Activated CD4-positive, CD25-positive, alpha-beta regulatory T cell treated with anti-CD3 and anti-CD28 coated beads, Interleukin-2, amount 50 U/mL, for 24 hours (primary cell): Measurements from ENCODE around the gene TSC22D1.

Experiments used
- ATAC-seq, 2 donors: fragments of 150-1000 bp; cut with Tn5 transposase; one replicate each; pipeline ENCODE4 v1.10.0; 2021; ENCODE audit warnings: mild to moderate bottlenecking in 1 of 2, moderate library complexity in 1 of 2

TSC22D1 gene

GRCh38 chr13:44449999-44450821, 125.9 kb downstream of the TSC22D1 start:
- no peak for ATAC-seq

- no peak for ATAC-seq
Observed at GRCh38 chr13:44448875-44449274, 127.3 kb downstream of the TSC22D1 start.

- no peak for ATAC-seq
Observed at GRCh38 chr13:44448373-44448772, 127.8 kb downstream of the TSC22D1 start.

GRCh38 chr13:44447783-44448321, 128.3 kb downstream of the TSC22D1 start:
- ATAC-seq: no peak

- ATAC-seq: no peak
Observed at GRCh38 chr13:44440046-44440608, 136.0 kb downstream of the TSC22D1 start.

GRCh38 chr13:44439452-44440024, 136.6 kb downstream of the TSC22D1 start:
- ATAC-seq: no peak

- ATAC-seq: no peak
Observed at GRCh38 chr13:44438234-44438579, 137.9 kb downstream of the TSC22D1 start.

GRCh38 chr13:44437356-44438233, 138.5 kb downstream of the TSC22D1 start:
- ATAC-seq: no peak

- peak in 1 of 2 donors; percentile 11 for ATAC-seq
Observed at GRCh38 chr13:44436589-44437337, 139.4 kb downstream of the TSC22D1 start.

GRCh38 chr13:44435919-44436510, 140.1 kb downstream of the TSC22D1 start:
- ATAC-seq: no peak

GRCh38 chr13:44435142-44435918, 140.8 kb downstream of the TSC22D1 start:
- peak; percentile 87 to 90 for ATAC-seq

- no peak for ATAC-seq
Observed at GRCh38 chr13:44434766-44435141, 141.4 kb downstream of the TSC22D1 start.

- ATAC-seq: no peak
Observed at GRCh38 chr13:44433863-44434765, 142.0 kb downstream of the TSC22D1 start.

GRCh38 chr13:44432650-44433049, 143.5 kb downstream of the TSC22D1 start:
- no peak for ATAC-seq

GRCh38 chr13:44431150-44431549, 145.0 kb downstream of the TSC22D1 start:
- ATAC-seq: no peak

- ATAC-seq: no peak
Observed at GRCh38 chr13:44429311-44429710, 146.8 kb downstream of the TSC22D1 start.

- ATAC-seq: no peak
Observed at GRCh38 chr13:44426461-44426860, 149.7 kb downstream of the TSC22D1 start.

- ATAC-seq: no peak
Observed at GRCh38 chr13:44425815-44426078, 150.4 kb downstream of the TSC22D1 start.

GRCh38 chr13:44425041-44425814, 150.9 kb downstream of the TSC22D1 start:
- ATAC-seq: no peak
